Activated gamma-delta T cell treated with anti-CD3 and anti-CD28 coated beads, Interleukin-2, amount 50 U/mL, for 16 hours (primary cell): ENCODE measurements around the gene KCNQ5.

Experiments
- DNase-seq: peaks from one replicate; pipeline ENCODE4 v3.0.0-alpha.2; 2020; ENCODE audit warnings: low read depth

The KCNQ5 gene

DNA sequence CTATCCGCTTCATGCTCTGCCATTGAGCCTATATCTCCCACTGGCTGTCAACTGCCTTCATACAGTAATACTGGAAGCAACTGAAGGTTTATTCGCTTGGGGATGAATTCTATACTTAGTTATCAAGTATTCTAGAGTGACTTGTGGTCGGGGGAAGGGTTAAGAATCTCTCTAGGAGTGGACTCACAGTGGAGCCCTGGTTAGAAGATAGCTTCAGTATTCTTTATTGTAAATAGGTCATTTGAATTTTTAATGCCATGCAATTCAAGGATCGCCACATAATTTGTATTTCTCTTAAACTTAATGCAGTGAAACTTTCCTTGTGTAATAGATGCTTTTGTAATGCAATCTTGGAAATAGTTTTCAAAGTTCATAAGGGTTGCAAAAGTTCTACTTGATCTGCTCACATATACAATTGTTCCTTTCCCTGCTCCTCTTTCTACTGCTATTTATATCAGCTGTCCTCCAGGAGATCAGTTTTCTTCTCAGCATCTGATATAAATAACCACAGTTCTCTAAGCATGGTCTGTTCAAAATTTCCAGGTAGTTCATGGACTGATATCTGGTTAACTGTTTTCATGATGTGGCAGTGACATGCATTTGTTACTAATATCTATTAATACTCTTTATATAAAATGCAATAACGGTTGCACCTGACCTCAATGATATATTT lies 120.3 kb downstream of the KCNQ5 start:
- no peak for DNase-seq

DNA sequence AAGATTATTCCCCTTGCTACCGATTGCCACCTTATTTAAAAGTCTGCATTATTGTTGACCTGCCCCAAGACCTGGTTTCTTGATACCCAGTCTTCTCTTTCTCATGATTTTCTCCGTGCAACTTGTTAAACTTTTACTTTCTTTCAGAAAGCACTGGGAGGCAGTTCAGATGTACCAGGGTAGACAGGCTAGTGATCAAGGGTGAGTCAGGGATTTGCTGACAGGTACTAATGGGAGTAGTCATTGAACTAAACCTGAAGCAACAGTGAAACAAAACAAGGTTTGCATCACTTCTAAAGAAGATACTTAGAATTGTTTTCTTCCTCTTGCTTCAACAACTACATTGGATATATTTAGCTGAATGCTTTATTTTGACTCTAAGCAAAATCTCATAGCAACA lies 124.4 kb downstream of the KCNQ5 start:
- DNase-seq = no peak

DNA sequence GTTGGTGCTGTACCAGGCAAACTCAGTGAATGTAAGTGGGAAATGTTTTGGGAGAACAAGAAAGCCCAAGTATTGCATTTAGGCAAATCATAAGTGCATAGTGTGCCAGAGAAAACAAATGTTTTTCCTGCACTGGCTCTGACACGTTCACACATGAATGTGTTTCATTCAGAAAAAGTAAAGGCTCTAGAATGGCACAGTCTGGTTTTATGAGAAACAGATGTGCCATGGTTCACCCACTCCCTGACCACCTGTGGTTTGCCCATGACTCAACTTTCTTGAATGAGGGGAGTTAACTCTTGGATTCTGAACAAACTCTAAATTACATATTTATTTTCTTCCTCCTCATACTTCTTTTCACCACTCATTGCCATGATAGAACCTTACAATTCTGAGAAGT lies 126.9 kb downstream of the KCNQ5 start:
- no peak for DNase-seq

DNA sequence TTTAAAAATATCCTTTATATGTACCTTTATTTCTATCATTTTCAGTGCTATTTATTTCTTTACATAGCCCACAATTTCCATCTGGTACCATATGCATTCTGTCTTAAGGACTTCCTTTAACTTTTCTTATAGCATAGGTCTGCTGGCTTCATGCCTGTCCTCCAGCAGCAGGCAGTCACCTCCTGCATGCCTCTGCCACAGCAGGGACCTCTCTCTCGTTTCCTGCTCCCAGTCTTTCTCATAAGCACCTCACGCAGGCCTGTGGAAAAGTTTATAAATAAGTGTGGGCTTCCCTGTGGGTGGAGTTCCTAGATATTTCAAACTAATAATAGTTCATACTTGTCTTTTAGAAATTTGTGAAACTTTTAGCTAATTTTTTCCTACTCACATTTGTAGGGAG lies 133.9 kb downstream of the KCNQ5 start:
- no peak for DNase-seq

DNA sequence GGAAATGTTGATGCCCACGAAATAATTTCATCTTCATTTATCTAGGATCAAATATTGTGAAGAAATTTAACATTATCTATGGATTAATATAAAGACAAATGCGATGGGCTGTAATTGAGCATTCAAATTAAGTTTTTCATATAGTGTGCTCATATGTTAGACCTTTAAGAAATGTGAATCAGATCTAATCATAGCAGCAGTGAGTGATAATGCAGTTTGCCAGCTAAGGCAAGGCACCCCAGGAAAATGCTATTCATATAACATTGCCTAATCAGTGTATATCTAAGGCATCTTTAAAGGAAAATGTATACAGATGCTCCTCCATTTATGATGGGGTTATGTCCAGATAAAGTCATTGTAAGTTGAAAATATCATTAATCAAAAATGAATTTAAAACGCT lies 135.2 kb downstream of the KCNQ5 start:
- no peak for DNase-seq

DNA sequence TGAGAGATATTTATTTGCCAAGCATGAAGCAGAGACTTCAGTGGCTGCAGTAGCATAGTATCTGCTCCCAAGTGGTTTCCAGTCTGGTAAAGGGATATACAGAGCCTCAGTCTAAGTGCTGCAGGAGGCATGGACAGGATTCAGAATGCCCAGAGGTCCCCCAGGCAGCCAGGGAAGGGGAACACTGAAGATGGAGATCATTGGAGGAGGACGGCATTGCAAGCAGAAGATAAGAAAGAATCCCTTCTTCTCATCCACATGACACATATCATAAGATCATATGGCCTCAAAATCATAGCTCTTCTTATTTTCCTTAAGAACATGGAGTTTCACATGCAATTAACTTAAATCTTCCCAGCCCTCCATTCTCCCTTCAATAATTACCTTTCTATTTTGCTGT lies 136.1 kb downstream of the KCNQ5 start:
- no peak for DNase-seq

DNA sequence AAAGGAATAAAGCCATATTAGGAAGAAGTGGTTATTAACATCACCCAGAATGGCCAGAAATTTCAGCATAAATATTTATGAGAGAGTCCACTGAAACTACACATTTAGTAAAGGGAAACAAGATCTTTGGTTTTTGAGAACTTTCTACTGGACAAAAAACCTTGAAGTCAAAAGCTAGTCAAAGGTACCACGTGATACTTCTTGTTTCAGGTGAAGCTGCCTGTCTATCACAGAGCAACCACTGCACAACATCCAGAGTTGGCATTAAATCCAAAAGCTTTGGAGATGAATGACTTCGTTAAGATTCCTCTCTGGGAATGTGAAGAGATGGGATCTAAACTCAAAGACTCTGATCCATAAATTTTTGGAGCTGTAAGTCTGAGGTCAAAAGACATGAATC lies 137.0 kb downstream of the KCNQ5 start:
- DNase-seq = no peak

DNA sequence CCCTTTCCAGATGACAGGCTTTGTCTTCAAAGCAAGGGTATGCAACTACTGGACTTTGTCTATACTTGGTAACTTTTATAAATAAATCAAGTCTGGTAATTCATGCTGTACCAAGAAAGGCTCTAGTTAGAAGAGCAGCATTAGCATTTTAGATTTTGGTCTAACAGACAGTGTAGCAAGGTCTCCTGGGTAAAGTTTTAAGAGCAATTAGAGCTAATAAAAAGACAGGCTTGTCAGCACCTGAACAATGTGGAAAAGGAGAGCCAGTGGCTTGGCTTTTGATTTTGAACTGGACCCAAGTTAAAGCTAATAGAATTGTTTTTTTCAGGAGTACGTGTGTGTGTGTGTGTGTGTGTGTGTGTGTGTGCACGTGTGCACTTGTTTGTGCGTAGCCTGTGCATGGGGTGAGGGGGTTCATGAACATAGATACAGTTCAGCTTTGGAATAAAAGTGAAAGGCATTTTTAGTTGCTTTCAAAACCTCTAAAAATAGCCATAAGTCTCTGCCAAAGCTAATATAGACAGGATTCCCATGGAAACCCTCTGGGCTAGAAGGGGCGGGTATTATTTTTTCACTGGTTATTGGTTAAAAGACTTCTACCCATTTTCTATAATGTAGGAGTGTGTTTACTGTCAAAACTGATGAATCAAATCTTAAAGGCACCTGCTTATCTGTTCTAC lies 138.4 kb downstream of the KCNQ5 start:
- DNase-seq = no peak

DNA sequence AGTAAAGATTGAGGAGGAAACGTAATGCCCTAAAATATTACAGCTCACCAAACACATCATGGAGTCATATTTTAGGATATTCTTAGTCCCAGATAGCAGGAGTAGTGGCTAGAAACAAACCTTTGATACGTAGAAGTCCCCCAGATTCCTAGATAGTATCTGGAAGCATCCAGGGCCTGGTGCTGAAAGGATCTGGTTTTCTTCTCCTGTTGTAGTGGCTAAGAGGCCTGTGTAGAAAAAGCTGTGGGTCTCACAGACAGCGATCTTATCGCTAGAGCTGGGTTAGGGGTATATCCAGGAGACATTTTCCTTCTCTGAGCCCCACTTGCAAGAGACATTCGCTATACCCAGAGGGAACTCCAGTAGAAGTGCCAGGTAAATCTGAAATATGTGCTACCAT lies 139.9 kb downstream of the KCNQ5 start:
- no peak for DNase-seq

DNA sequence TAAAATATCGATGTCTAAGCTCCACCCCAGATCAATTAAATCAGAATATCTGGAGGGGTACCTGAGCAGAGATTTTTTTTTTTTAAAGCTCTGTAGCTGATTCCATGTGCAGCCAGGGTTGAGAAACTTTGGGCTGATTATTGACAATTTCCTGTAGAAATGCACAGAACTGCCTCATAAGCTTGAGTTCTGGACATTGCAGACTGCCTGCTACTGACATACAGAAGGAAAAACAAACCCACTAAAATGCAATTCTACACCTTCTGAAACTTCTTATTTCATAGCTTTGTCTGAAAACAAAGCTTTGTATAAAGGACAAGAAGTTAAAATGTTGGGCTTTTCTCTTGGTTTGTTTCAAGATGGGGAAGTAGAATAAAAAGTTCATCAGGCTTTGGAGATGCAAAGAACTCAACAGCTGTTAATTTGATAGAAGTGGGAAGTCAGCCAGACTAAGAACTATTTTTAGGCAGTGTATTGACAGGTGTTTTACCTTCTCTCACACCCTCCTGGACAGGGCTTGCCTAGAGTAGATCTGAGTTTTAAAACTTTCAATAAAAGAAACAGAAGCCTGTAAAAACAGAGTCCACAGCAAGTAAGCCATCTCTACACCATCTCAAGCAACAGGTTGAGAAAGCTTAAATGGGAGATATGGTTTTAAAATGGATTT lies 147.7 kb downstream of the KCNQ5 start:
- DNase-seq = no peak

DNA sequence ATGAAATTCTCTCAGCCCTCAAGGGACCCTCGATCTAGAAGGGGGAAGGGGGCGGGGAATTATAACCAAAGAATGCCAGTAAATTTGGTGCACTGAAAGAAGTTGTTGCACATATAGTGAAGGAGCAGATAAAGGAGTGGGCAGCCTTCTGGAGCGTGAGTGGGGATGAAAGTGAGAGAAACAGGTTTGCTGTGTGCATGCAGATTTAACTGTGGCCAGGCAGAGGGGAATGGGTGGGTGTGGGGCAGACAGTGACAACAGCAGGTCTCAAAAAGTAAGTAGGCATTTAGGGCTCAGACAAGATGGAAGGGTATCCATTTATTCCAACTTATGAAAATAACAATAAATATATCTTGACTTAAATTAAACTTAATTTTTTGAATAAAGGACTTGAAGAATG lies 149.1 kb downstream of the KCNQ5 start:
- DNase-seq = no peak

DNA sequence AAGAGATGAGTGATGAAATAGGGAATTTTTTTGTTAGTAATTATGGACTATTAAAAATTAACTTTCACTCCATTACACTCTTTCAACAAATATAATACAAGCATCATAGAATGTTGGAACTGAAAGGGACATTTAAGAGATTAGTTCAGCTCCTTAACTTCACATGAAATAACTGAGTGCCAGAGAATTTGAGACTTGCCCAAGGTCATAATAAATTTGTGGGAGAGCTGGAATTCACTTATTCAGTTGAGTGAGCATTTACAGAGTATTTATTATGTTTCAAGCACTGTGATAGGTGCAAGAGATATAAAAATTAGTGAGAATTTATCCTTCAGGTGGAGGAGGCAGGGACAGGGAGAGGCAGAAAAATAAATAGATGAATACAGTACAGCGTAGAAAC lies 154.6 kb downstream of the KCNQ5 start:
- no peak for DNase-seq

DNA sequence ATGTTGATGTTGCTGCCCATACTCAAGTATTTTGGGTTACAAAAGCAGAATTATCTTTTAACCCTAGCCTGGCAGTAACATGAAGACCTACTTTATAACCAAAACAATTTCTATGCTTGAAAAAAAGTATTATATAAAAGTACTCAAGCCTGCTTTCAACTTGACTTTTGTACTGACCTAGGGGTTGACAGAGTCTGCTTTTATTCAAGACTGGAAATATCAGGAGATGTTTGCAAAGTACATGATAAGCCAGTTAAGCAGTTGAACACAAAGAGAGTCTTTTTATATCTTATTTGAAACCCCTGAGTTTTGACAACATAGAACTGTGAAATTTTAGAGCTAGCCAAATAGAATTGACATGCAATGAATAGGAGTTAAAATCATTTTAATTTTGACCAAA lies 159.8 kb downstream of the KCNQ5 start:
- no peak for DNase-seq

DNA sequence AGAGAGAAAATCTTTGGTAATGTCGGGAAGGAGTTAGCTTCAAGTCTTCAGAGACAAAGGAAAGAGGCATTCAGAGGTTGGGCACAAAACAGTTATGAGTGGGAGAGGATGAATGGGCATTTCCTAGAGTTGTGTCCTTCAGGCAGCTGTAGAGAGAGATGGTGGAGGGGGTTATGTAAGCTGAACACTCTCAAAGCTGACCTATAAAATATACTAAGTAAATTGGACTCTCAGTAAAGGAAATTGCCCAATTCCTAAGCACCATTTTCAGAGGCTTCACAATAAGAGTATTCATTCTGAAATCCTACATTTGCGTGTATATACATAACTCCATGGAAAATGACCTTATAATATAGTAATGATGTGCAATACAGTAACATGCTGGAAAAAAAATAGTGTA lies 161.2 kb downstream of the KCNQ5 start:
- DNase-seq = no peak

DNA sequence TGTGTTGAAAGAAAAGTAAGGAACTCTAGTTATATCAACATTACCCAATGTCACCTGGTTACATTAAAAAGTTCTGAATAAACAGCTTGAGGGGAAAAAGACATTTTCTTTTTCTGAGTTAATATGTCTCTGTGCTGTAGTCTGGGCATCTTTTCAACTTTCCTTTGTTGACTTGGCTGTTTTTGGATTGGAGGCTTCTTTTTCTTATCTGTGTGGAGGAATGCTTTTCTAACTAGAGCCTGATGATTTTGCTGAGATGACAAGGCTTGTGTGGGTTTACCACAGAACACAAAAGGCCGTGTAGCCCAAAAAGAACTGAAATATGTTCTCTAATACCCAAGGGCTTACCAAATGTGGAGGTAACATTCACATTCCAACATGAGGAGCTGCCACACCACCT lies 161.8 kb downstream of the KCNQ5 start:
- DNase-seq = no peak

DNA sequence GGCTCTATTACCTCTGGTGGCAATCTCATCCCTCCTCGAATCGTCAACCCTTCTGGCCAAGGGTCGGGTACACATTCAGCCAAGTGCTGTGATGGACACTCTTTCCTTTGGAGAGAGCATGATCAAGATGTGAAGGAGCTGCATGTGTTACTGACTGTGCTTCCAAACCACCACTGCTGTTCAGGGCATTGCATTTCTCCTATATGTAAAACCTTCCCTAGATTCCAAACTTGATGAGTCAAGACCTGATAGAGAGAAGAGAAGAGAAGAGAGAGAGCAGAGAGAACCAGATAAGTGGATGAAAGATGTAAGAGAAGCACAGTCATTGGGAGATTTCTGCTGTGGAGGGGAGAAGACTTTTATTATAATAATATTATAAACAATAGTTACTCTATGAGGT lies 162.2 kb downstream of the KCNQ5 start:
- no peak for DNase-seq

DNA sequence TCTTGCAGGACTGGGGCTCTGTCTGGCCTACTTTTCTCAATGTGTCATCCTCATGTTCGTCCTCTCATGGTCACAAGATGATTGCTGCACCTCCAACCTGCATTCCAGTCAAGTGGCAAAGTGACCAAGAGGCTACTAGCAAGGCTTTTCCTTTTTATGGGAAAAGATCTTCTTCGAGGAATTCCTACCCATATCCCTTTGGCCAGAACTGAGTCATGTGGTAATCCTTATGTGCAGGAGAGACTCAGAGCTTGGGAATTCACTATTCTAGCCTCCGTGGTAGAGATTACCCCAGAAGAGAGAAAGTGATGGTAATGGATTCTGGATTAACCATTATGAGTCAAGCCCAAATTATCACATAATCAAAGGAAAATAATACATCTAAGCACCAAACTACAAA lies 162.7 kb downstream of the KCNQ5 start:
- no peak for DNase-seq

DNA sequence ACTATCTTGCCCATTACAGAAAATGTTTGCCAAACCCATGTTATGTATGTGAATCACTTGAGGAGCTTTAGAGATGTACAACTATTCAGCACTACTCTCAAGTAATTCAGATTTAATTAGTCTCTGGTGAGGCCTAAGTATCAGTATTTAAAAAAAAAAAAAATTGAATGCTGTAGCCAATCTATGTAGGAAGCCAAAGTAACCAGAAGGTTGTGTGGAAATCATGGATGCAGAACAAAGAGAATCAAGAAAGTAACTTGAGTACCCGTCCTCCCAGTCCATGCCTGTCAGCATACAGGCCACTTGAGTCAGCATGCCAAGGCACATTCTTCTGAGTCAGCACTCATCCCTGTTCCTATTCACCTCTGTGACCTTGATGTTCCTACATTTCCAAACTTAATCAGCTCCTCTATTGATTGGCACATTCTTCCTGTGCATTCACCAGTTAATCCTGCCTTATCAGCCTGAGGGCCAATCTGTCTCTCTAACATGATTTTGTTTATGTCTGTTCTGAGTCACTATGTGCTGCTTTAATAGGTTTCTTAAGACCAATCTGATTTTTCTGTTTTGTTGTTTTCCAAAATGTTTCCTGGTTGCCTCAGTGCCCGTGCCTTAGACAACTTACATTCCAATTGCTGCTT lies 165.6 kb downstream of the KCNQ5 start:
- DNase-seq = no peak

DNA sequence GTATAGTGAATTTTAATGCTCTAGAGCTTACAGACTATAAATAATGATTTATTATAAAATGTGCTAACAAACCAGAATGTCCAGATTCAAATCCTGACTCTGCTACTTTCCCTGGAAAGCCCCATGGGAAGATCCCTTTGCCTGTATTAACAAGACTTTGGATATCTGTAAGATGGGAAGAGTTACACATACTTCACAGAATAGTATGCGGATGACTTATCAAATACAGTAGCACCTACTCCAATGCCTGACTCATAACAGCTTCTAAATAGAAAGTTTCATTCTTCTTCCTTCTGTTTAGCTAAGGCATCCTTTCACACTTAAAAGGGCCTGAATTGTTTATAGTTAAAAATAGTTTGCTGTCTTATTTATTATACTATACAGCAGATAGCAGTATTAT lies 166.3 kb downstream of the KCNQ5 start:
- no peak for DNase-seq

DNA sequence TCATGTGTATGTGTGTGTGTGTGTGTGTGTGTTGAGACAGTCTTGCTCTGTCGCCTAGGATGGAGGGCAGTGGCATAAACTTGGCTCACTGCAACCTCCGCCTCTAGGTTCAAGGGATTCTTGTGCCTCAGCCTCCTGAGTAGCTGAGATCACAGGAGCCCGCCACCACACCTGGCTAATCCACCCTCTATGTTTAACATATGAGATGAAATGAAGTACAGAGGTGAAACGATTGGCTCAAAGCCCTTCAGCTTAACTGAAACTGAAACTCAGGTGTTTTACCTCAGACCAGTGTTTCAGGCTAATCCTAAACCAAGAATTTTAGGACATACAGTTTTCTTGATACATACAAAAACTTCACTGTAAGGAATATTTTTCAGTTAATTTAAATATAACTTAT lies 167.3 kb downstream of the KCNQ5 start:
- no peak for DNase-seq

DNA sequence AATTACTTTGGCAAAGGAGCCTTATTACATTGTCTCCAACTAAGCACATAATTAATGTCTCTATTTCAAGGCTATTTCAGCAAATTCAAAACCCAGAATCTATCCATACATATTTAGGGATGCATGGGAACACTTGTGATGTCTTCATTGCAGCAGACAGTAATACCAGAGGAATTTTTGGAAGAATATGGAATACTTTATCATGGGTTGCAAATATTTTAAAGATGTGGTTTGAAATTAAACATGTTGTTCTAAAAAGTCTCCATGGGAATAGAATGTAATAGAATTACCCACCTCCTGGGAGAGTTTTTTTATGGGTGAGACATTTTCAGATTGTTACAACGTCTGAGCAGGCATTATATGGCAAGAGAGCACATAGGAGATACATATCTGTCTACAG lies 170.8 kb downstream of the KCNQ5 start:
- no peak for DNase-seq

DNA sequence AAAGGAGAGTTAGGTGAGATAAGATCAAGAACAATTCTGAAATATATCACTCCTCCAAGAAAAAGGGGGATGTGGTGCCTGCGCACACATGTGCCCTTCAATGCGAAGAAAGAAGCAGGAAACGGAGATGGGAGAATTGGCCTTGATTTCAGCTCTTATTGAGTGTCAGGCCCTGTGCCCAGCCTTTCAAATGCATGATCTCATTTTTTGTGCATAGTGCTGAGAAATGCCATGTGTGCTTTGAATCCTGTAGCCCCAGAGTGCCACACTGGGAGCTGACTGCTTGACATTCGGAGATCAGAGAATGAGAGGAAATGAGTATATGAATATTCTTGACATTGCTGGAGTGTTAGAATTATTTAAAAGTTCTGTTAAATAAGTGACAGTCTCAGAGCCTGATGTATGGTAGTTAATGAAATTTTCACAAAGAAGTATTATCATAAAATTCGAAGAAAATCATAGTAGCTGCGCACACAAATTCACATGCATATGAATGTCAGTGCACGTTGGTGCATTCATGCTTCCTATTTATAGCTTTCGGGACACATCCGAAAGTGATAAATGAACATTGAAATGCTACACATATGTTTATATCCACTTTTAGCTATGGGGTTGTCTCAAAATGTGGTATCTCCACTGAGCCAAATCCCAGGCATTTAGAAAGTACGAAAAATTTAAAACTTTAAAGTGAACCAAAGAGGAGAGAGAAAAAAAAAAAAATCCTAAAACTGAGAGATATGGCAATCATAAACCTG lies 172.0 kb downstream of the KCNQ5 start:
- no peak for DNase-seq
